Measurements from ENCODE around the gene BATF2. TPM values are rescaled to one million over a fixed set of nuclear protein-coding genes. Genes with fewer than 3 reads are reported as not detected.
A peak's percentile ranks its signal among the peaks of the same experiment; 100 is the strongest.

The BATF2 gene
- total RNA-seq, 4 donors from 2014 or later = 0.90 to 3.7 TPM; not detected in 2

- Histone ChIP-seq H3K9me3 (no peaks in the 10 kb centered on the region), H3K27me3 (peaks cover 0 to 3% of the 10 kb centered on the region in 2 donors), H3K36me3 (no peaks in the 10 kb centered on the region), H3K4me3 (no peak overlapping the region), H3K27ac (no peak overlapping the region), H3K4me1 (peaks cover 0 to 3% of the 10 kb centered on the region in 2 donors)
- no peak for DNase-seq
- TF ChIP-seq POLR2A (IDR thresholded peaks at IDR 0.05) = no peak
- TF ChIP-seq, protein P1, sequence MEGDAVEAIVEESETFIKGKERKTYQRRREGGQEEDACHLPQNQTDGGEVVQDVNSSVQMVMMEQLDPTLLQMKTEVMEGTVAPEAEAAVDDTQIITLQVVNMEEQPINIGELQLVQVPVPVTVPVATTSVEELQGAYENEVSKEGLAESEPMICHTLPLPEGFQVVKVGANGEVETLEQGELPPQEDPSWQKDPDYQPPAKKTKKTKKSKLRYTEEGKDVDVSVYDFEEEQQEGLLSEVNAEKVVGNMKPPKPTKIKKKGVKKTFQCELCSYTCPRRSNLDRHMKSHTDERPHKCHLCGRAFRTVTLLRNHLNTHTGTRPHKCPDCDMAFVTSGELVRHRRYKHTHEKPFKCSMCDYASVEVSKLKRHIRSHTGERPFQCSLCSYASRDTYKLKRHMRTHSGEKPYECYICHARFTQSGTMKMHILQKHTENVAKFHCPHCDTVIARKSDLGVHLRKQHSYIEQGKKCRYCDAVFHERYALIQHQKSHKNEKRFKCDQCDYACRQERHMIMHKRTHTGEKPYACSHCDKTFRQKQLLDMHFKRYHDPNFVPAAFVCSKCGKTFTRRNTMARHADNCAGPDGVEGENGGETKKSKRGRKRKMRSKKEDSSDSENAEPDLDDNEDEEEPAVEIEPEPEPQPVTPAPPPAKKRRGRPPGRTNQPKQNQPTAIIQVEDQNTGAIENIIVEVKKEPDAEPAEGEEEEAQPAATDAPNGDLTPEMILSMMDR (IDR thresholded peaks at IDR 0.05) = no peak
- intact Hi-C loops (cut with DNase I; ENCODE audit: low total_unique reads) = loop anchor here (1.0 kb wide), 1 partner anchor 21 kb away; no protein-coding TSS in a partner anchor
Measured at GRCh38 chr11:64976651-64977050, 20.1 kb downstream of the BATF2 start.

DNA sequence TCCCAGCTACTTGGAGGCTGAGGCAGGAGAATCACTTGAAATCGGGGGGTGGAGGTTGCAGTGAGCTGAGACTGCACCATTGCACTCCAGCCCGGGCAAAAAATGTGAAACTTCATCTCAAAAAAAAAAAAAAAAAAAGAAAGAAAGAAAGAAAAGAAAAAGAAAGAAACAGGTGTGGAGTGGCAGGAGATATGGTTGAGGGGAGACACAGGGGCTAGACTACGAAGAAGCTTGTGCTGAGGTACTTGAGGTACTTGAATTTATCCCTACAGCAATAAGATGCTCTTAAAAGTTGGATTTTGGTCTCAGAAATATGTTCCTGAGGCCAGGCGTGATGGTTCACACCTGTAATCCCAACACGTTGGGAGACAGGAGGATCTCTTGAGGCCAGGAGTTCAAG lies 22.6 kb downstream of the BATF2 start:
- intact Hi-C loops (cut with DNase I; ENCODE audit: low total_unique reads) = no loop called here
- H3K36me3 ChIP-seq = no peaks in the 10 kb centered on the region
- no peak for TF ChIP-seq POLR2A (IDR thresholded peaks at IDR 0.05)
- TF ChIP-seq, protein P1 (IDR thresholded peaks at IDR 0.05) = no peak
- H3K9me3 ChIP-seq = no peaks in the 10 kb centered on the region
- H3K27me3 ChIP-seq = peaks cover 0 to 3% of the 10 kb centered on the region in 2 donors
- no peak overlapping the region for H3K27ac ChIP-seq
- DNase-seq = no peak
- no peak overlapping the region for H3K4me3 ChIP-seq
- H3K4me1 ChIP-seq = peaks cover 0 to 6% of the 10 kb centered on the region in 2 donors

DNA sequence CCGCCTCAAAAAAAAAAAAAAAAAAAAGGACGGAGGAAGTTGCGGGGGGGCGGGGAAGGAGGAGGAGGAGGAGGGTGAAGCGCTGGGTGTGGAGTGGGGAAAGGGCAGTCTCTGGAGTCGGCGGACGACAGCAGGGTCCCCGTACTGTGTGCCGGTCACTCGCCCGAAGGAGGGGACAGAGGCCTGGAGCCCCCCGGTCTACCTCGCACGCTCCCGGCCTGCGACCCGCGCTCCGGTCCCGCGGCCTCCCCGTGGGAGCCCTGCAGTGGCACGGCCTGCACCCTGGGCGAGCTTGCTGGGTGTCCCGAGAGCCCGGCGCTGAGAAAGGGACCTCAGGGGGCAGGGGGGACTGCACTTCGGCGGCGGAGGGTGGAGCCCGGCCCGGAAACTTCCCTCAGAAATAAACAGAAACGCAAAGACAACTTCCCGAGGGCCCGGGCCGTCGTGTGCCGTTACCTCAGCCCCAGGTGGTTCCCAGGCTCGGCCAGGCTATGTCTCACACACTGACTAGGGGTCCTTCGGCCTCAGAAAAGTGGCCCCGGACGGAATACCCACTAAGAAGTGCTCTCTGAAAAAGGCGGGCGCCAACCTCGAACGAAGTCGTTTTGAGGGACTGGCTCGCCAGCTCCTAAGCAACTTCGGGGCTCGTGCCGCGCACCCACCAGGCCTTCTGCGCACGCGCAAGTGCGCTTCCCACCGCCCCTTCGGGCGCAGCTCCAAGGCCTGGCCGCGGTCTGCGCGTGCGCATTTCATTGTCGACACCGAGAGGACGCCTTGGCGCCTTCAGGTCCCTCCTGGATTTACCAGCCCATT lies 25.1 kb downstream of the BATF2 start, which contains the start of gene MAJIN:
Gene MAJIN (minus strand): TSS at position 688 of the 813 bp plus-strand sequence. CDS start 12,703 bp downstream, outside the sequence.
- peak within 1 kb of the TSS; percentile 4 to 21 for H3K4me3 ChIP-seq
- H3K9me3 ChIP-seq = no peaks in the 10 kb centered on the region
- H3K36me3 ChIP-seq = no peaks in the 10 kb centered on the region
- H3K27ac ChIP-seq = no peak within 1 kb of the TSS
- no peak for TF ChIP-seq POLR2A (IDR thresholded peaks at IDR 0.05)
- TF ChIP-seq, protein P1 (IDR thresholded peaks at IDR 0.05) = no peak
- intact Hi-C loops (cut with DNase I; ENCODE audit: low total_unique reads) = no loop called here
- peaks cover 0 to 3% of the 10 kb centered on the region in 2 donors for H3K27me3 ChIP-seq
- DNase-seq = peak; percentile 61 to 72
- H3K4me1 ChIP-seq = peaks cover 0 to 6% of the 10 kb centered on the region in 2 donors

DNA sequence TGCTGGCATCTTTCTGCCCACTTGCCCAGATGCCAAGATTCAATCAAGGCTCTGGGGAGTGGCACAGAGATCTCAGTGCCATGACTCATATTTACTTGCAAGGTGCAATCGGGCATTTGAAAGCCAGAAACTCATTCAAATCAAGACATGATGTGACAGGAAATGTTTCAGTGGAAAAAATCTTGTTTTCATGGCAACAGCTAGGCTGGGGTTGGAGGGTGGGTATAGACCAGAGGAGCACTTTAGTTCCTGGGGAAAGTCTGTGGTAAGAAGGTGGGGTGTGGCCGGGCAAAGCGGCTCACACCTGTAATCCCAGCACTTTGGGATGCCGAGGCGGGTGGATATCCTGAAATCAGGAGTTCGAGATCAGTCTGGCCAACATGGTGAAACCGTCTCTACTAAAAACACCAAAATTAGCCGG lies 26.0 kb downstream of the BATF2 start:
- Histone ChIP-seq H3K4me3 (no peak overlapping the region), H3K4me1 (peaks cover 0 to 6% of the 10 kb centered on the region in 2 donors), H3K36me3 (no peaks in the 10 kb centered on the region), H3K27me3 (peaks cover 0 to 3% of the 10 kb centered on the region in 2 donors), H3K27ac (no peak overlapping the region), H3K9me3 (no peaks in the 10 kb centered on the region)
- no peak for DNase-seq
- TF ChIP-seq, protein P1 (IDR thresholded peaks at IDR 0.05) = no peak
- no peak for TF ChIP-seq POLR2A (IDR thresholded peaks at IDR 0.05)
- intact Hi-C loops (cut with DNase I; ENCODE audit: low total_unique reads) = no loop called here

GRCh38 chr11:64969209-64969608 lies 27.6 kb downstream of the BATF2 start:
- DNase-seq = no peak
- Histone ChIP-seq H3K4me1 (peaks cover 0 to 6% of the 10 kb centered on the region in 2 donors), H3K4me3 (no peak overlapping the region), H3K27ac (no peak overlapping the region), H3K9me3 (no peaks in the 10 kb centered on the region), H3K27me3 (peaks cover 0 to 3% of the 10 kb centered on the region in 2 donors), H3K36me3 (no peaks in the 10 kb centered on the region)
- TF ChIP-seq, protein P1 (IDR thresholded peaks at IDR 0.05) = no peak
- TF ChIP-seq POLR2A (IDR thresholded peaks at IDR 0.05) = no peak
- intact Hi-C loops (cut with DNase I; ENCODE audit: low total_unique reads) = no loop called here
